ENCODE measurements around the gene DUSP14.

GRCh38 chr17:37478187-37478586 lies 11.5 kb upstream of the DUSP14 start:
- TF ChIP-seq CTCF (IDR thresholded peaks at IDR 0.05) (no peak), POLR2A (IDR thresholded peaks at IDR 0.05) (no peak), POLR2AphosphoS5 (IDR thresholded peaks at IDR 0.05) (no peak)

Measured in upper lobe of left lung (tissue), 4 donors.